K562 (cell line): ENCODE results near the gene GCK. TPM values are rescaled to one million over a fixed set of nuclear protein-coding genes. Genes with fewer than 3 reads are reported as not detected.

Experiments
- AFF1 ChIP-seq, 2 experiments: fragments of 450-650 bp; IDR thresholded peaks; 2 replicates each; pipeline ENCODE4 v1.6.1; 2018; ENCODE audit warnings: mild to moderate bottlenecking in 2 of 2, low read depth in 1 of 2; ENCODE audit not compliant: partially characterized antibody in 2 of 2
- CREM ChIP-seq: IDR thresholded peaks from 2 replicates; pipeline ENCODE4 v1.6.1; 2014; ENCODE audit warnings: antibody characterized with exemption, low read depth
- ETV6 ChIP-seq, 3 experiments: fragments of 150-350 bp in 1 of 3; sonication (generic) in 1 of 3; formaldehyde crosslinking in 1 of 3; IDR thresholded peaks; 2 replicates each; pipeline versions ENCODE4 v1.6.1 to v1.8.0; 2014 to 2022; ENCODE audit warnings: borderline replicate concordance in 2 of 3, low read depth in 2 of 3, antibody characterized with exemption in 1 of 3, low read length in 1 of 3, mild to moderate bottlenecking in 1 of 3, missing genetic modification reagents in 1 of 3
- FOXO4 ChIP-seq: fragments of 450-650 bp; formaldehyde crosslinking; IDR thresholded peaks from 2 replicates; pipeline ENCODE4 v1.4.0; 2020; ENCODE audit warnings: mild to moderate bottlenecking, moderate library complexity
- GATA2 ChIP-seq: sonication (generic); formaldehyde crosslinking; IDR thresholded peaks from 2 replicates; pipeline ENCODE4 v1.4.0; 2020; ENCODE audit warnings: mild to moderate bottlenecking, missing genetic modification reagents
- HES1 ChIP-seq: fragments of 450-650 bp; IDR thresholded peaks from 2 replicates; pipeline ENCODE4 v1.6.1; 2016; ENCODE audit warnings: low read depth, mild to moderate bottlenecking, moderate library complexity
- IRF2 ChIP-seq: sonication (generic); formaldehyde crosslinking; IDR thresholded peaks from 2 replicates; pipeline ENCODE4 v1.8.1; 2022; ENCODE audit warnings: mild to moderate bottlenecking, missing genetic modification reagents
- RBBP5 ChIP-seq: fragments of 200-600 bp; sonication (generic); IDR thresholded peaks from 2 replicates; pipeline ENCODE4 v1.6.1; 2012; ENCODE audit warnings: borderline replicate concordance, mild to moderate bottlenecking, low read length, control low read depth, inconsistent platforms; ENCODE audit not compliant: insufficient read depth, poor library complexity, severe bottlenecking
- STAT5A ChIP-seq: IDR thresholded peaks from 2 replicates; pipeline ENCODE4 v1.6.1; 2012; ENCODE audit warnings: low read length, inconsistent platforms, borderline replicate concordance
- ZNF274 ChIP-seq: IDR thresholded peaks from 2 replicates; pipeline ENCODE4 v1.6.1; 2011; ENCODE audit warnings: low read depth, mild to moderate bottlenecking, low read length, moderate library complexity, borderline replicate concordance
- ZNF41 ChIP-seq: fragments of 250-450 bp; sonication (Bioruptor Pico); conservative IDR thresholded peaks from 2 replicates; pipeline ENCODE4 v1.4.0; 2020; ENCODE audit warnings: mild to moderate bottlenecking
- ZNF717 ChIP-seq: fragments of 250-450 bp; sonication (Bioruptor Pico); IDR thresholded peaks from 2 replicates; pipeline ENCODE4 v1.5.0; 2021
- polyA plus RNA-seq, 8 experiments: library from polyadenylated mRNA; depleted of rRNA in 4 of 8; stranded (reverse) in 5 of 8; unstranded in 3 of 8; fragments of >200 nt; fragmentation: Nextera tagmentation in 2 of 8; fragmentation: Illumina TruSeq in 1 of 8; extraction: Ambion mirVana in 2 of 8; extraction: Trizol in 1 of 8; gene quantifications; 2 replicates each; pipeline versions ENCODE4 v1.2.1 to v1.2.3, GENCODE V29; 2011 to 2014; ENCODE audit warnings: inconsistent platforms in 1 of 8, missing spikeins in 1 of 8
- total RNA-seq, 7 experiments: library from RNA; depleted of rRNA in 6 of 7; stranded (reverse); fragments of >200 nt in 6 of 7; fragmentation: Illumina TruSeq in 2 of 7; extraction: Trizol in 2 of 7; gene quantifications; 2 replicates each; pipeline versions ENCODE4 v1.2.1 to v1.2.3, GENCODE V29; 2011 to 2021; ENCODE audit warnings: low replicate concordance in 1 of 7
- TF ChIP-seq, protein P1 (sequence below), 2 experiments: IDR thresholded peaks in 1 of 2; conservative IDR thresholded peaks in 1 of 2; 2 replicates each; pipeline ENCODE4 v1.6.1; 2016; ENCODE audit warnings: low read depth in 2 of 2, mild to moderate bottlenecking in 1 of 2, missing compliant biosample characterization in 1 of 2, missing genetic modification characterization in 1 of 2, moderate library complexity in 1 of 2

The GCK gene
- total and polyA plus RNA-seq, 9 of the 15 experiments (the other 6 are each of a cell fraction or from before 2014, with no cell fraction given): 0.11 to 0.55 (median 0.16) TPM; not detected in 3

GRCh38 chr7:44157116-44158080, 31.8 kb downstream of the GCK start (continued):
- TF ChIP-seq, protein P1, sequence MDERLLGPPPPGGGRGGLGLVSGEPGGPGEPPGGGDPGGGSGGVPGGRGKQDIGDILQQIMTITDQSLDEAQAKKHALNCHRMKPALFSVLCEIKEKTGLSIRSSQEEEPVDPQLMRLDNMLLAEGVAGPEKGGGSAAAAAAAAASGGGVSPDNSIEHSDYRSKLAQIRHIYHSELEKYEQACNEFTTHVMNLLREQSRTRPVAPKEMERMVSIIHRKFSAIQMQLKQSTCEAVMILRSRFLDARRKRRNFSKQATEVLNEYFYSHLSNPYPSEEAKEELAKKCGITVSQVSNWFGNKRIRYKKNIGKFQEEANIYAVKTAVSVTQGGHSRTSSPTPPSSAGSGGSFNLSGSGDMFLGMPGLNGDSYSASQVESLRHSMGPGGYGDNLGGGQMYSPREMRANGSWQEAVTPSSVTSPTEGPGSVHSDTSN (CRISPR knock-in tag; IDR thresholded peaks at IDR 0.05; ENCODE audit: low read depth): no peak
- TF ChIP-seq, protein P1 (tag; conservative IDR thresholded peaks at IDR 0.05; ENCODE audit: low read depth): no peak
- TF ChIP-seq CREM: no peak
- no peak for TF ChIP-seq ETV6 (IDR thresholded peaks at IDR 0.05; ENCODE audit: borderline replicate concordance in 1 of 2, low read depth in 2 of 2, low read length in 1 of 2)
- no peak for TF ChIP-seq ETV6 (CRISPR knock-in tag; IDR thresholded peaks at IDR 0.05; ENCODE audit: borderline replicate concordance)
- TF ChIP-seq AFF1 (IDR thresholded peaks at IDR 0.05; ENCODE audit: low read depth in 1 of 2, partially characterized antibody in 2 of 2): no peak
- TF ChIP-seq HES1: no peak
- no peak for TF ChIP-seq ZNF274
- no peak for TF ChIP-seq STAT5A
- peak; percentile 23; the same call in 1 of the 2 replicates for TF ChIP-seq GATA2 (CRISPR knock-in tag)
- TF ChIP-seq FOXO4: no peak
- no peak for TF ChIP-seq RBBP5
- TF ChIP-seq ZNF717 (CRISPR knock-in tag): no peak
- no peak for TF ChIP-seq IRF2
- TF ChIP-seq ZNF41: no peak
